Lower leg skin (tissue), 4 donors: Measurements from ENCODE around the gene NAT8L. TPM values are rescaled to one million over a fixed set of nuclear protein-coding genes. Genes with fewer than 3 reads are reported as not detected.

Experiments
- DNase-seq, 2 donors: peaks; one replicate each; pipeline ENCODE4 v3.0.0-alpha.2; 2019; ENCODE audit warnings: low spot score in 2 of 2
- H3K4me3 ChIP-seq: fragments of 200-600 bp; sonication (generic); 2 replicates; pipeline ENCODE4 v1.5.1; 2017; ENCODE audit warnings: mild to moderate bottlenecking, low read depth; ENCODE audit not compliant: poor library complexity, severe bottlenecking
- CTCF ChIP-seq, 3 donors: fragments of 450-650 bp; IDR thresholded peaks; one replicate each; pipeline ENCODE4 v1.5.1; 2016; ENCODE audit warnings: antibody characterized with exemption in 3 of 3, mild to moderate bottlenecking in 3 of 3, moderate library complexity in 2 of 3
- POLR2A ChIP-seq, 2 donors: fragments of 450-650 bp; IDR thresholded peaks; one replicate each; pipeline ENCODE4 v1.6.1; 2016 to 2017; ENCODE audit warnings: antibody characterized with exemption in 2 of 2, mild to moderate bottlenecking in 1 of 2, moderate library complexity in 1 of 2
- WGBS, 2 donors: methylation state at CpG; one replicate each; pipeline ENCODE4 v1.1.5; 2018; 5-methylcytosine and 5-hydroxymethylcytosine counted together
- intact Hi-C: fragments of 100-400 bp; cut with DNase I; formaldehyde crosslinking; loops from one replicate; pipeline ENCODE4 v1.15.0; 2023; ENCODE audit warnings: low total_unique reads
- total RNA-seq, 4 donors: library from RNA; depleted of rRNA; stranded (reverse); fragments of >200 nt; gene quantifications; one replicate each; pipeline ENCODE4 v1.1.0, GENCODE V29; 2016

Gene NAT8L
- total RNA-seq, 4 donors from 2014 or later, result 0.39 to 1.4 (median 0.97) TPM

GRCh38 chr4:2070421-2071251 lies 11.5 kb downstream of the NAT8L start:
- intact Hi-C loops, result no loop called here
- no peak overlapping the region for H3K4me3 ChIP-seq
- no peak for DNase-seq
- WGBS, 2 donors, result 80 to 88% methylated on average over 20 to 22 of the region's 22 CpGs
- no peak for TF ChIP-seq CTCF (IDR thresholded peaks at IDR 0.05)
- TF ChIP-seq POLR2A (IDR thresholded peaks at IDR 0.05), result no peak

GRCh38 chr4:2071252-2071911 lies 12.3 kb downstream of the NAT8L start:
- H3K4me3 ChIP-seq, result no peak overlapping the region
- TF ChIP-seq CTCF (IDR thresholded peaks at IDR 0.05), result no peak
- TF ChIP-seq POLR2A (IDR thresholded peaks at IDR 0.05), result no peak
- WGBS, 2 donors, result 61 to 78% methylated on average over 14 of the region's 16 CpGs
- intact Hi-C loops, result no loop called here
- no peak for DNase-seq

- no peak for DNase-seq
- intact Hi-C loops, result no loop called here
- no peak overlapping the region for H3K4me3 ChIP-seq
- WGBS, 2 donors, result 60 to 61% methylated on average over 21 to 26 of the region's 28 CpGs
- no peak for TF ChIP-seq CTCF (IDR thresholded peaks at IDR 0.05)
- TF ChIP-seq POLR2A (IDR thresholded peaks at IDR 0.05), result no peak
Measured at GRCh38 chr4:2071912-2072867, 13.1 kb downstream of the NAT8L start.

GRCh38 chr4:2072971-2073807 lies 14.1 kb downstream of the NAT8L start:
- DNase-seq, result no peak
- no peak overlapping the region for H3K4me3 ChIP-seq
- intact Hi-C loops, result no loop called here
- 86 to 94% methylated on average over 13 to 18 of the region's 20 CpGs for WGBS, 2 donors
- TF ChIP-seq CTCF (IDR thresholded peaks at IDR 0.05) (no peak), POLR2A (IDR thresholded peaks at IDR 0.05) (no peak)
